CD14-positive monocyte (primary cell): Measurements from ENCODE around the gene ACSL3. TPM values are rescaled to one million over a fixed set of nuclear protein-coding genes. Genes with fewer than 3 reads are reported as not detected.

ENCODE experiments used
- DNase-seq, 3 donors: peaks; one replicate each; pipeline ENCODE4 v3.0.0-alpha.2; 2011 to 2022
- H2AFZ ChIP-seq: 2 replicates; pipeline ENCODE4 v1.6.0; 2012; ENCODE audit warnings: mild to moderate bottlenecking, low read depth, low read length, inconsistent platforms; ENCODE audit not compliant: insufficient read depth, poor library complexity, severe bottlenecking
- H3K27ac ChIP-seq, 2 donors: 1 replicate in 1 of 2; 2 replicates in 1 of 2; pipeline ENCODE4 v1.5.1; 2012 to 2013; ENCODE audit warnings: low read length in 2 of 2, control low read depth in 1 of 2, inconsistent platforms in 1 of 2, low read depth in 1 of 2, mild to moderate bottlenecking in 1 of 2
- H3K27me3 ChIP-seq, 2 donors: one replicate each; pipeline versions ENCODE4 v1.6.0 to v1.6.1; 2011 to 2013; ENCODE audit warnings: low read length in 2 of 2; ENCODE audit not compliant: control insufficient read depth in 2 of 2, insufficient read depth in 2 of 2
- H3K36me3 ChIP-seq, 2 donors: replicated peaks in 1 of 2; 1 replicate in 1 of 2; 2 replicates in 1 of 2; pipeline versions ENCODE4 v1.5.1 to v1.6.1; 2012 to 2013; ENCODE audit warnings: low read length in 2 of 2, control low read depth in 1 of 2, inconsistent platforms in 1 of 2, mild to moderate bottlenecking in 1 of 2; ENCODE audit not compliant: insufficient read depth in 2 of 2, control insufficient read depth in 1 of 2
- H3K4me1 ChIP-seq, 2 donors: 1 replicate in 1 of 2; 2 replicates in 1 of 2; pipeline versions ENCODE4 v1.5.1 to v1.6.1; 2012 to 2013; ENCODE audit warnings: low read length in 2 of 2, control low read depth in 1 of 2, inconsistent platforms in 1 of 2, mild to moderate bottlenecking in 1 of 2, moderate library complexity in 1 of 2; ENCODE audit not compliant: insufficient read depth in 2 of 2, control insufficient read depth in 1 of 2
- H3K4me2 ChIP-seq: replicated peaks from 2 replicates; pipeline ENCODE3; 2012; ENCODE audit warnings: low read length, moderate library complexity, mild to moderate bottlenecking; ENCODE audit not compliant: poor library complexity, severe bottlenecking; ENCODE audit errors: extremely low read depth
- H3K4me3 ChIP-seq, 3 experiments: fragments of 200-600 bp in 1 of 3; sonication (generic) in 1 of 3; replicated peaks in 1 of 3; 1 replicate in 2 of 3; 2 replicates in 1 of 3; pipeline ENCODE4 v1.5.1; 2011 to 2013; ENCODE audit warnings: low read length in 3 of 3, mild to moderate bottlenecking in 3 of 3, control low read depth in 2 of 3, low read depth in 2 of 3, inconsistent platforms in 1 of 3, moderate library complexity in 1 of 3
- H3K79me2 ChIP-seq: 2 replicates; pipeline ENCODE4 v1.6.0; 2012; ENCODE audit warnings: mild to moderate bottlenecking, control low read depth, inconsistent platforms, low read length, moderate library complexity; ENCODE audit not compliant: insufficient read depth
- H3K9ac ChIP-seq: 2 replicates; pipeline ENCODE4 v1.6.0; 2017; ENCODE audit warnings: low read length, mild to moderate bottlenecking; ENCODE audit not compliant: insufficient read depth, poor library complexity, severe bottlenecking
- H3K9me3 ChIP-seq, 2 donors: replicated peaks in 1 of 2; 1 replicate in 1 of 2; 2 replicates in 1 of 2; pipeline versions ENCODE4 v1.5.1 to v1.6.1; 2012 to 2013; ENCODE audit warnings: low read length in 2 of 2, control low read depth in 1 of 2; ENCODE audit not compliant: control insufficient read depth in 1 of 2, insufficient read depth in 1 of 2
- H4K20me1 ChIP-seq: 2 replicates; pipeline ENCODE4 v1.6.0; 2012; ENCODE audit warnings: mild to moderate bottlenecking, low read length, control low read depth, moderate library complexity; ENCODE audit not compliant: insufficient read depth
- H3K27ac Mint-ChIP-seq, 7 donors: one replicate each; pipeline ENCODE4 v1.8.0; 2020; ENCODE audit warnings: mild to moderate bottlenecking in 7 of 7, mixed read lengths in 7 of 7, moderate library complexity in 6 of 7, inconsistent platforms in 2 of 7
- H3K27me3 Mint-ChIP-seq, 3 donors: one replicate each; pipeline ENCODE4 v1.8.0; 2021 to 2022; ENCODE audit warnings: low read depth in 3 of 3, mild to moderate bottlenecking in 3 of 3, mixed read lengths in 3 of 3, moderate library complexity in 3 of 3, inconsistent platforms in 1 of 3
- H3K36me3 Mint-ChIP-seq, 2 donors: one replicate each; pipeline ENCODE4 v1.8.0; 2020; ENCODE audit warnings: mixed read lengths in 2 of 2, inconsistent platforms in 1 of 2, mild to moderate bottlenecking in 1 of 2
- H3K4me1 Mint-ChIP-seq: one replicate; pipeline ENCODE4 v1.8.0; 2020; ENCODE audit warnings: mild to moderate bottlenecking, mixed read lengths
- H3K4me3 Mint-ChIP-seq, 2 donors: one replicate each; pipeline ENCODE4 v1.8.0; 2020; ENCODE audit warnings: mild to moderate bottlenecking in 2 of 2, mixed read lengths in 2 of 2, moderate library complexity in 1 of 2
- H3K9me3 Mint-ChIP-seq, 7 donors: one replicate each; pipeline ENCODE4 v1.8.0; 2020 to 2022; ENCODE audit warnings: mixed read lengths in 7 of 7, mild to moderate bottlenecking in 6 of 7, moderate library complexity in 6 of 7, inconsistent platforms in 2 of 7
- CTCF ChIP-seq: fragments of 200-600 bp; IDR thresholded peaks from one replicate; pipeline ENCODE4 v1.8.0; 2022; ENCODE audit warnings: antibody characterized with exemption, mild to moderate bottlenecking
- WGBS: methylation state at CpG from one replicate; pipeline ENCODE4 v1.1.5; 2013; ENCODE audit warnings: missing lambda C conversion rate; ENCODE audit not compliant: insufficient coverage; 5-methylcytosine and 5-hydroxymethylcytosine counted together
- intact Hi-C, 2 donors: fragments of 100-400 bp; cut with micrococcal nuclease; formaldehyde crosslinking; loops; one replicate each; pipeline versions ENCODE4 v1.15.0 to v1.15.1; 2023
- polyA plus RNA-seq, 3 donors: library from polyadenylated mRNA; depleted of rRNA in 1 of 3; unstranded in 2 of 3; stranded (reverse) in 1 of 3; fragments of 300-500 nt in 2 of 3; fragments of >200 nt in 1 of 3; fragmentation: Illumina TruSeq in 2 of 3; gene quantifications; 1 replicate in 2 of 3; 2 replicates in 1 of 3; pipeline ENCODE4 v1.2.3, GENCODE V29; 2012 to 2021

Gene ACSL3
- polyA plus RNA-seq, 3 donors, result 8.8 to 24.4 (median 19.9) TPM

DNA sequence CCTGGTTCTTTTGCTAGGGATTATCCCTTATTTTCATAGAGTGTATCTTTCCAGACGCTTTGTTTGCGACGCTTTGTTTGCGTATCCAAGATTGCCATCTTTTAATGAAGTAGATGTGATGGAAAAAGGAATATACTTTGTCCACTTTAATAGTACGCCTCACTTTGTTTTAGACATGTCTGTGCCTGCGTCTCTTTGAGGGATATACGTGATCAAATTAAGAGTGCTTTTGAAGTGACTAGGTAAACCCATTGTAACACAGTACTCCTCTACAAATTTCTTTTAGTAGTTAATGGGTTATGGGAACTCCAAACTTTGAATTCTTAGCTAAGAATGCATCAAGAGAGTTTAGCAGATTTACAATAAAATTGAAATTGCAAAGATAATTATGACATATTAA, 27.9 kb downstream of the ACSL3 start:
- H3K9me3 Mint-ChIP-seq, result no peaks in the 10 kb centered on the region

DNA sequence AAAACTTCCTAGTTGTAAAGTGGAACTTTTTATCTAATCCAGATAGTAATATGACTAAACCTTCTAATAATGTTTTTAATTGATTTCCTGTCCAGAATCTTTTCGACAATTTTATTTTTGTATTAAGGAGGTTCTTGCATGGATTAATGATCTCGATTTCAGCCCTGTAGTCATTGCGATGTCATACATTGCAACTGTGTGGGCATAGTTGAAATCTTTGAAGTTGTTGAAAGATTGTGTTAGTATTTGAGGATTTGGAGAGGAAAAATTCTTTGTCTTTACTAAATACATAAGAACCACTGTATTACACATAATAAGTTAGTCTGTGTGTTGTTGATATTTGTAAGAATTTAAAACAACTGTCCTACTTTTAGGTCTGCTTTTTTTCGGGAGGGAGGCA, 31.1 kb downstream of the ACSL3 start:
- peak overlapping the region; percentile 2 to 66 (median 43) for H3K4me3 ChIP-seq
- peaks cover 18% of the 10 kb centered on the region for H4K20me1 ChIP-seq
- H3K9ac ChIP-seq, result no peak overlapping the region
- DNase-seq, result no peak
- H3K9me3 ChIP-seq, result no peaks in the 10 kb centered on the region
- H3K4me2 ChIP-seq, result peak overlapping the region; percentile 74
- H3K27me3 Mint-ChIP-seq, result peaks cover 0 to 2% (median 0%) of the 10 kb centered on the region in 3 donors
- H3K27ac ChIP-seq, result peak overlapping the region in 1 of 2 donors; percentile 77
- WGBS, result 69% methylated on average over 3 of the region's 4 CpGs
- no peak for TF ChIP-seq CTCF
- H3K36me3 ChIP-seq, result peaks cover 0 to 5% of the 10 kb centered on the region in 2 donors
- peaks cover 70% of the 10 kb centered on the region for H3K79me2 ChIP-seq
- peaks cover 13 to 32% of the 10 kb centered on the region in 2 donors for H3K36me3 Mint-ChIP-seq
- intact Hi-C loops, result no loop called here
- no peaks in the 10 kb centered on the region for H3K9me3 Mint-ChIP-seq
- no peaks in the 10 kb centered on the region for H3K27me3 ChIP-seq
- peaks cover 30 to 36% of the 10 kb centered on the region in 2 donors for H3K4me1 ChIP-seq
- H3K4me3 Mint-ChIP-seq, result peak overlapping the region; percentile 41 to 75
- H2AFZ ChIP-seq, result no peak overlapping the region
- peaks cover 43% of the 10 kb centered on the region for H3K4me1 Mint-ChIP-seq
- peak overlapping the region; percentile 68 to 91 (median 85) for H3K27ac Mint-ChIP-seq

More for the DNA sequence above, 27.9 kb downstream of the ACSL3 start:
- TF ChIP-seq CTCF, result no peak
- Histone ChIP-seq H3K9ac (no peak overlapping the region), H3K4me1 (peaks cover 20 to 25% of the 10 kb centered on the region in 2 donors), H3K36me3 (peaks cover 0 to 5% of the 10 kb centered on the region in 2 donors), H3K79me2 (peaks cover 86% of the 10 kb centered on the region), H3K27me3 (no peaks in the 10 kb centered on the region), H3K4me3 (no peak overlapping the region), H3K9me3 (no peaks in the 10 kb centered on the region), H3K4me2 (no peak overlapping the region), H3K27ac (no peak overlapping the region), H2AFZ (no peak overlapping the region), H4K20me1 (peaks cover 46% of the 10 kb centered on the region)
- intact Hi-C loops, result no loop called here
- no peaks in the 10 kb centered on the region for H3K27me3 Mint-ChIP-seq
- H3K36me3 Mint-ChIP-seq, result peaks cover 16 to 27% of the 10 kb centered on the region in 2 donors
- DNase-seq, result no peak
- H3K4me3 Mint-ChIP-seq, result no peak overlapping the region
- WGBS, result 100% methylated on average over 1 of the region's 7 CpGs
- H3K4me1 Mint-ChIP-seq, result peaks cover 34% of the 10 kb centered on the region
- no peak overlapping the region for H3K27ac Mint-ChIP-seq
